Measurements from ENCODE around the gene ATP11A. TPM values are rescaled to one million over a fixed set of nuclear protein-coding genes. Genes with fewer than 3 reads are reported as not detected.

ATP11A gene
- total and polyA plus RNA-seq, 7 donors, result 0.69 to 22.9 (median 9.6) TPM

DNA sequence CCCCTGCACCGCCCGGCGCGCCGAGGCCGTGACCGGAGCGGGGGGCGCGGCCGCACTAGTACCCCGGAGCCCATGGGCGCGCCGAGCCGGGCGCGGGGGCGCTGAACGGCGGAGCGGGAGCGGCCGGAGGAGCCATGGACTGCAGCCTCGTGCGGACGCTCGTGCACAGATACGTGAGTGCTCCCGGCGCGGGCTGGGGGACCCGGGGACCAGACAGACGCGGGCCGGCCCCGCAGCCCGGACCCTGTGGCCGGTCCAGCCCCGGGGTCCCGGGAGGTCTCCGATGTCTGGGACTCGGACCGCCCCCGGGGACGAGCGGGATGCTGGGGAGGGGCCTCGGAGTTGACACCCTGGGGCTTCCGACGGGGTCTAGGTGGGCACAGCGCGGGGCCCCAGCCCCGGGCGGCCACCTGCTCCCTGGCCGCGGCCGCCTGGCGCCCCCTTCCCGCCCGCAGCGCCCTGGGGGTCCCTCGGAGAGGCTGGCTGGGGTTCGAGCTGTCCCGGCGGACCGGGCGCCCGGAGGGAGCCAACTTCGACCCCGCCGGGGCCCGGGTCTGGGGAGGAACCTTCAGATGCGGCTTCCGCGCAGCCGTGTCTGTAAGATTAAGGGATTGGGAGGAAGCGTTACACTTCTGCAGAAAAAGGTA is 568 bp downstream of the ATP11A start:
- intact Hi-C loops (cut with DNase I), result loop anchor here (1.0 to 10.0 kb wide), 3 partner anchors 21 to 464 kb away; partner anchors contain the start of gene PROZ

DNA sequence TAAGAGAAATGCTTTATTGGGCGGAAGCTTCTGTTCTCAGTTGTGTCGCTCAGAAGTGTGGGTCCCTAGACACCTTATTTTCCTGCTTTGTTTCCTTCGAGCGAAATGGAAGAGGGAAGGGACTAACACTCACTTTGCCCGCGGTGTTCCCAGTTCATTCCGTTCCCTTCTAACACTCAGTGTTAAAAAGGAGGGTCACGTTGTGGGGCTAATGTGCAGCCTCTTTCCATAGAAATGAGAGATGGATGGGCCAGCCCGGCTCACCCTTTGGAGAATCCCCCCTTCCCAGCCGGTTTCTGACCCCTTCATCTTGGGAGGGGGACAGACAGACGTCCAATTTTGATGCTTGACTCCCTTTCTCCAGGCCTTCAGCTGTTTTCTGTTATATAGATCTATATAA is 2.3 kb downstream of the ATP11A start:
- 82 to 90% methylated on average over 11 of the region's 11 CpGs for WGBS, 2 donors
- Histone ChIP-seq H3K4me3 (peak overlapping the region in 1 of 4 donors; percentile 82), H3K36me3 (no peaks in the 10 kb centered on the region), H3K4me1 (peaks cover 0 to 52% (median 34%) of the 10 kb centered on the region in 4 donors), H3K9me3 (no peaks in the 10 kb centered on the region), H3K27ac (peak overlapping the region in 1 of 4 donors; percentile 26), H3K27me3 (no peaks in the 10 kb centered on the region)
- intact Hi-C loops (cut with DNase I), result loop anchor here (10.0 kb wide), 1 partner anchor 463 kb away; the partner anchor contains the start of gene PROZ
- DNase-seq, result no peak
- TF ChIP-seq POLR2A (IDR thresholded peaks at IDR 0.05), result no peak
- no peak for TF ChIP-seq EP300 (IDR thresholded peaks at IDR 0.05)
- no peak for TF ChIP-seq POLR2AphosphoS5 (IDR thresholded peaks at IDR 0.05)
- TF ChIP-seq, protein P1, sequence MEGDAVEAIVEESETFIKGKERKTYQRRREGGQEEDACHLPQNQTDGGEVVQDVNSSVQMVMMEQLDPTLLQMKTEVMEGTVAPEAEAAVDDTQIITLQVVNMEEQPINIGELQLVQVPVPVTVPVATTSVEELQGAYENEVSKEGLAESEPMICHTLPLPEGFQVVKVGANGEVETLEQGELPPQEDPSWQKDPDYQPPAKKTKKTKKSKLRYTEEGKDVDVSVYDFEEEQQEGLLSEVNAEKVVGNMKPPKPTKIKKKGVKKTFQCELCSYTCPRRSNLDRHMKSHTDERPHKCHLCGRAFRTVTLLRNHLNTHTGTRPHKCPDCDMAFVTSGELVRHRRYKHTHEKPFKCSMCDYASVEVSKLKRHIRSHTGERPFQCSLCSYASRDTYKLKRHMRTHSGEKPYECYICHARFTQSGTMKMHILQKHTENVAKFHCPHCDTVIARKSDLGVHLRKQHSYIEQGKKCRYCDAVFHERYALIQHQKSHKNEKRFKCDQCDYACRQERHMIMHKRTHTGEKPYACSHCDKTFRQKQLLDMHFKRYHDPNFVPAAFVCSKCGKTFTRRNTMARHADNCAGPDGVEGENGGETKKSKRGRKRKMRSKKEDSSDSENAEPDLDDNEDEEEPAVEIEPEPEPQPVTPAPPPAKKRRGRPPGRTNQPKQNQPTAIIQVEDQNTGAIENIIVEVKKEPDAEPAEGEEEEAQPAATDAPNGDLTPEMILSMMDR (IDR thresholded peaks at IDR 0.05), result no peak

More for the DNA sequence above, 568 bp downstream of the ATP11A start:
- peaks cover 0 to 52% (median 34%) of the 10 kb centered on the region in 4 donors for H3K4me1 ChIP-seq
- no peak for DNase-seq
- H3K4me3 ChIP-seq, result peak overlapping the region; percentile 77 to 99 (median 88)
- H3K27ac ChIP-seq, result peak overlapping the region; percentile 87 to 95 (median 94)
- no peaks in the 10 kb centered on the region for H3K27me3 ChIP-seq
- H3K36me3 ChIP-seq, result no peaks in the 10 kb centered on the region
- 0 to 1% methylated on average over 77 of the region's 77 CpGs for WGBS, 2 donors
- TF ChIP-seq, protein P1 (IDR thresholded peaks at IDR 0.05), result no peak
- TF ChIP-seq EP300 (IDR thresholded peaks at IDR 0.05) (no peak), POLR2A (IDR thresholded peaks at IDR 0.05) (no peak), POLR2AphosphoS5 (IDR thresholded peaks at IDR 0.05) (no peak)
- H3K9me3 ChIP-seq, result no peaks in the 10 kb centered on the region

DNA sequence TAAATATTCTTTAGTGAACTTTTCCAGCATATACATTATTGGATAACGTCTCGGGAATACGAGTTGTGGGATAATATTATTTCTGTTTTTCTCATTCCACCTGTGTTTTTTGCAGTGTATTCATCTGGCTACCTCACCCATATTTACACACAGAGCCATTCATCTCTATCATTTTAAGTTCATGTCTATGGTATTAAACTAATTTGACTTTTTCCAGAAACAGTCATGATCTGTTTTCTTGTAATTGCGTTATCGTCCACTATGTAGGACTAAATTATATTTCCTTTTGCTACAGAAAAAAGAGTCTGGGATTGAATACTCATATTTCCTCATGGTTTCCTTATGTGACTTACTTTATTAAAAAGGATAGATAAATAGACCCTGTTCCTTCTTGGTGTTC is 2.7 kb downstream of the ATP11A start:
- no peaks in the 10 kb centered on the region for H3K9me3 ChIP-seq
- H3K36me3 ChIP-seq, result no peaks in the 10 kb centered on the region
- DNase-seq, result no peak
- H3K4me3 ChIP-seq, result no peak overlapping the region
- H3K27me3 ChIP-seq, result no peaks in the 10 kb centered on the region
- TF ChIP-seq POLR2A (IDR thresholded peaks at IDR 0.05) (no peak), EP300 (IDR thresholded peaks at IDR 0.05) (no peak)
- WGBS, 2 donors, result 95 to 96% methylated on average over 5 of the region's 5 CpGs
- intact Hi-C loops (cut with DNase I), result loop anchor here (10.0 kb wide), 1 partner anchor 462 kb away; the partner anchor contains the start of gene PROZ
- H3K27ac ChIP-seq, result no peak overlapping the region
- peaks cover 0 to 52% (median 34%) of the 10 kb centered on the region in 4 donors for H3K4me1 ChIP-seq

DNA sequence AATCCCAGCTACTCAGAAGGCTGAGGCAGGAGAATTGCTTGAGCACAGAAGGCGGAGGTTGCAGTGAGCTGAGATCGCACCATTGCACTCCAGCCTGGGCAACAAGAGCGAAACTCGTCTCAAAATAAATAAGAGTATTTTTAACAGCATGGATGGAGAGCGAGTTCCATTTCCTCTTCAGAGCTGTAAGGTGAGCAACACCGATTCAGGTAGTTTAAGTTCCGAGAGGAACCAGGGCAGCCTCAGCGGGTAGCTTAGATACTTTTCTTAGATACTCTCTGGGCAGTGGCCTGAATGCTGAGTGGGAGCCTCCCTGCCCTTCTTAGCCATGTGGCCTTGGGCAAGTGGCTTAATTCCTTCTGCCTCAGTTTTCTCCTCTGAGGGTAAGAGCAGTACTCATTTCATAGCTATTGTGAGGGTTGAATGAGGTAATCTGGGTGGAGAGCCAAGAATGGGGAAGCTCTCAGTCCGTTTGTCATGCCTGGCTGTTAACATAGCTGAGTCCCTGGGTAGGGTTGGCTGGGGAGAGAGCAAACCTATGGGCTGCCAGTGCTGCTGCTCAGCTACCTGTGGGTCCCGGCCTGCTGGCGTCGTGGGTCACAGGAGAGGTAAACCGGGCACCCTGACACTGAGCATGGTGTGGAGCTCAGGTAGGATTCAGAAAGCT is 4.1 kb downstream of the ATP11A start:
- intact Hi-C loops (cut with DNase I), result loop anchor here (10.0 kb wide), 1 partner anchor 461 kb away; the partner anchor contains the start of gene PROZ
- H3K9me3 ChIP-seq, result no peaks in the 10 kb centered on the region
- H3K4me1 ChIP-seq, result peaks cover 0 to 49% (median 33%) of the 10 kb centered on the region in 4 donors
- no peak overlapping the region for H3K4me3 ChIP-seq
- DNase-seq, result peak; percentile 56
- TF ChIP-seq, protein P1 (IDR thresholded peaks at IDR 0.05), result no peak
- no peak for TF ChIP-seq POLR2A (IDR thresholded peaks at IDR 0.05)
- no peak for TF ChIP-seq EP300 (IDR thresholded peaks at IDR 0.05)
- no peak for TF ChIP-seq POLR2AphosphoS5 (IDR thresholded peaks at IDR 0.05)
- H3K27ac ChIP-seq, result peak overlapping the region in 1 of 4 donors; percentile 11
- no peaks in the 10 kb centered on the region for H3K27me3 ChIP-seq
- WGBS, 2 donors, result 85 to 88% methylated on average over 13 of the region's 13 CpGs
- no peaks in the 10 kb centered on the region for H3K36me3 ChIP-seq

DNA sequence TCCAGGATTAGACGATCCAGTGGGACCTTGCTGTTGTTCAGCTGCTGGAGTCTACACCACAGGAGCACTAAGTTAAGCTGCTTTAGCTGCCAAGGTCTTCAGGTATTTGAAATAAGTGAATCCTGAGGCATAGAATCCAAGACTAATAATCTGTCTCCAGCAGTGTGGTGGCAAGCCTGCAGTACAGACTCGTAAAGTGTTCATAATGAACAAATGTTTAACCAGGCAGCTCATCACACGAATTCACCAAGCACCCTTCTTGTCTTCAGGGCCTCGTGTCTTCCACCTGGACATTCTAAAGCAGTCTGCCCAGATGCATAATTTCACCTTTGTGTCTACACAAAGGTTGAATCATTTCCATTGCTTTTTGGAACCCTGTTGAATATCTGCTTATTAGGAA is 5.3 kb downstream of the ATP11A start:
- intact Hi-C loops (cut with DNase I), result loop anchor here (10.0 kb wide), 1 partner anchor 460 kb away; the partner anchor contains the start of gene PROZ
- Histone ChIP-seq H3K4me1 (peaks cover 0 to 43% (median 31%) of the 10 kb centered on the region in 4 donors), H3K27me3 (no peaks in the 10 kb centered on the region), H3K9me3 (no peaks in the 10 kb centered on the region), H3K27ac (no peak overlapping the region), H3K4me3 (no peak overlapping the region), H3K36me3 (no peaks in the 10 kb centered on the region)
- WGBS, 2 donors, result 33 to 78% methylated on average over 4 of the region's 4 CpGs
- DNase-seq, result peak; percentile 12
- TF ChIP-seq POLR2AphosphoS5 (IDR thresholded peaks at IDR 0.05), result no peak
- TF ChIP-seq, protein P1 (IDR thresholded peaks at IDR 0.05), result no peak
- no peak for TF ChIP-seq POLR2A (IDR thresholded peaks at IDR 0.05)
- no peak for TF ChIP-seq EP300 (IDR thresholded peaks at IDR 0.05)

All from sigmoid colon (tissue), 7 donors.